VCaP (cell line): ENCODE measurements around the gene ADGRF1.

Experiments used
- H3K27ac ChIP-seq: fragments of 450-650 bp; 2 replicates; pipeline ENCODE4 v1.5.1; 2017
- TF ChIP-seq, protein P1 (sequence below): fragments of 450-650 bp; conservative IDR thresholded peaks from 2 replicates; pipeline ENCODE4 v1.5.1; 2017; ENCODE audit warnings: mild to moderate bottlenecking, moderate library complexity

ADGRF1 gene

GRCh38 chr6:47044397-47044796 lies 2.3 kb upstream of the ADGRF1 start:
- TF ChIP-seq, protein P1, sequence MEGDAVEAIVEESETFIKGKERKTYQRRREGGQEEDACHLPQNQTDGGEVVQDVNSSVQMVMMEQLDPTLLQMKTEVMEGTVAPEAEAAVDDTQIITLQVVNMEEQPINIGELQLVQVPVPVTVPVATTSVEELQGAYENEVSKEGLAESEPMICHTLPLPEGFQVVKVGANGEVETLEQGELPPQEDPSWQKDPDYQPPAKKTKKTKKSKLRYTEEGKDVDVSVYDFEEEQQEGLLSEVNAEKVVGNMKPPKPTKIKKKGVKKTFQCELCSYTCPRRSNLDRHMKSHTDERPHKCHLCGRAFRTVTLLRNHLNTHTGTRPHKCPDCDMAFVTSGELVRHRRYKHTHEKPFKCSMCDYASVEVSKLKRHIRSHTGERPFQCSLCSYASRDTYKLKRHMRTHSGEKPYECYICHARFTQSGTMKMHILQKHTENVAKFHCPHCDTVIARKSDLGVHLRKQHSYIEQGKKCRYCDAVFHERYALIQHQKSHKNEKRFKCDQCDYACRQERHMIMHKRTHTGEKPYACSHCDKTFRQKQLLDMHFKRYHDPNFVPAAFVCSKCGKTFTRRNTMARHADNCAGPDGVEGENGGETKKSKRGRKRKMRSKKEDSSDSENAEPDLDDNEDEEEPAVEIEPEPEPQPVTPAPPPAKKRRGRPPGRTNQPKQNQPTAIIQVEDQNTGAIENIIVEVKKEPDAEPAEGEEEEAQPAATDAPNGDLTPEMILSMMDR = no peak
- H3K27ac ChIP-seq = no peak overlapping the region

DNA sequence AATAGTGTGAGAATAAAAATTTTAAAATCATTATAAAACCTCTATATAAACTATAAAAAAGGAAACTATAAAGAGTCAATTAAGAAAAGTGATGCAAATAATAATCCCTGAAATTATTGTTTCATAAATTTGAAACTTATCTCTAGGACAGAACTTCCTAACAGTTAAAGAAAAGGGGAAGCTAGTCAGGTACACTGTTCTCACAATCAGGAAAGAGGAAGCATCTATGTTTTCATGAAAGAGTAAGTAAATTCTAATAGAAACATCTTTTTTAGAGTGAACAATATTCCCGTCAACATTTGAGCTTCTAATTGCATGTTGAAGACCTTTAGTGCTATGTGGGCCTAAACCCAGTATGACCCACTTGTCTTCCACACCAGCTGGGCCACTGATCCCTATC lies 1.2 kb upstream of the ADGRF1 start:
- TF ChIP-seq, protein P1 = no peak
- H3K27ac ChIP-seq = no peak overlapping the region

- TF ChIP-seq, protein P1 = no peak
- H3K27ac ChIP-seq = peak overlapping the region; percentile 30; the same call in 1 of the 2 replicates
These were observed 391 bp downstream of the ADGRF1 start for GRCh38 chr6:47041741-47042140.

GRCh38 chr6:47034926-47035325 lies 7.2 kb downstream of the ADGRF1 start:
- TF ChIP-seq, protein P1 = no peak
- peak overlapping the region; percentile 78 for H3K27ac ChIP-seq

DNA sequence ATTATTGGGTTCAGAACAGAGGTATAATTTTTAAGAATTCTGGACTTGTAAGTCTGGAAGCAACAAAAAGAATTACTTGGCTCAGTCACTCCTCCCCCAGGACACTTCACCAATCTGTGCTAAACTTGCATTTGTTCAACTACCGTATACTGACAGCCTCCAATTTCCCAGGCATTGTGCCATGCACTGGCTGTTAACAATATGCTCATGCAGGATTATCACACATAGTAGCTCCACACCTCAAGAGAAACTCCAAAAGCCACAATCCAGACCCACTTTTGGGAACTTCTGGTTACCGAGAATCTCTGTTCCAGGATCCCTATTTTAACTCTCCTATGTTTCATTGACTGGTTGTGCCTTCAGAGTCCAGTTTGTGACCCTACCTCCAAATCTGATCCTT lies 7.7 kb downstream of the ADGRF1 start:
- TF ChIP-seq, protein P1 = no peak
- H3K27ac ChIP-seq = peak overlapping the region; percentile 78

DNA sequence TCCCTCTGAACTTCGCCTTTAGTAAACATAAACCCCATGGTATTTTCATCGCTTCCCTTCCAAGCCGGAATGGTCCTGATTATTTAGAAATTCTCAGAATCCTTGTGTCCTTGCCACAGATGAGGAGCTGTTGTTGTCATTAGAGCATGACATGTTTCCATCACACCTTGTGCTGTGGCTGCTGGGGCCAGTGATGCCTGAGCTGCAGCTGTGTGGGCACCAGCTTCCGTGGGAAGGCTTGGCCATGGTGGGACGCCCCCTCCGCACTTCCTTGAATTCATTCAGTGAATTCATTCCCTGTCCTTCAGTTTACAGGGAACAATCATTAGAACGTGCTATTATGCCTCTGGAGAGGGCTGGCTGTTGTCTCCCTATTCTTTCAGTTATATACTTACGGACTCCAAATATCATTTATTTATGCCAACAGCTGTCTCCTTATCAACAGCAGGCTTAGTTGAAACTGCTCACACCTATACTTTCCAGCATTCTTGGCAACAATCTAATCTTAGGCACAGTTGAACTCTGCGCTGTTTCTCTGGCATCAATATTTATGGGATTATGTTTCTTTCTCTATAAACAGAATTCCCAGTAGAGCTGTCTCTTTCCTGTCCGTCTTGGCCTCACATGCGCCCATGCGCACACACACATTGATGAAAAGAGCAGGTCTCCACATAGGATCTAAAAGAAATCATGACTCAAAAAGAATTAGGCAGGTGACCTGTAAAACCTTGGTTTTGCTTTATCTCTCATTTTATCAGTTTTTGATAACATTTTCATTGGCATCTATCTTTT lies 9.0 kb downstream of the ADGRF1 start:
- H3K27ac ChIP-seq = peak overlapping the region; percentile 78
- TF ChIP-seq, protein P1 = no peak

GRCh38 chr6:47031656-47032055 lies 10.5 kb downstream of the ADGRF1 start:
- TF ChIP-seq, protein P1 = no peak
- no peak overlapping the region for H3K27ac ChIP-seq
